NCI-H1436 treated with DMSO at 0.1 percent for 48 hours (cell line): Measurements from ENCODE around the gene KIAA0232.

Experiments used
- DNase-seq: peaks from one replicate; lab custom pipeline; 2025; lab: John Stamatoyannopoulos, UW

KIAA0232 gene

DNA sequence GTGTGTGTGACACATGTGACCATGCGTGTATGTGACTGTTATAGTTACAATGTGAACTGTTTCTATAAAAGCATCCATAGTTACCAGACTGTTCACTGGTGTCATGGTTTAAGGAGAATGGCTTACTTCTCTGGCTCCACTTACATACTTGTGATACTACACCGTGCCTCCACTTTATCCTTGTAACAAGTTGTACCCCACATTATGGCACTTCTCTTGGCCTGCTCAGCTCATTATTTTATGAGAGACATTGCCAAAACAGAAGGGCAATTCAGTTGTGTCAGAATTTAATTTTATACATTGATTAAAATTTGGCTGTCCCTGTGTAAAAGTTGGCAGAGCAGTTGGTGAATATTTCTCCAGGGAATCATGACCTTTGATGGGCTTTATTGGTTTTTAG lies 64.7 kb downstream of the KIAA0232 start:
- DNase-seq = no peak

DNA sequence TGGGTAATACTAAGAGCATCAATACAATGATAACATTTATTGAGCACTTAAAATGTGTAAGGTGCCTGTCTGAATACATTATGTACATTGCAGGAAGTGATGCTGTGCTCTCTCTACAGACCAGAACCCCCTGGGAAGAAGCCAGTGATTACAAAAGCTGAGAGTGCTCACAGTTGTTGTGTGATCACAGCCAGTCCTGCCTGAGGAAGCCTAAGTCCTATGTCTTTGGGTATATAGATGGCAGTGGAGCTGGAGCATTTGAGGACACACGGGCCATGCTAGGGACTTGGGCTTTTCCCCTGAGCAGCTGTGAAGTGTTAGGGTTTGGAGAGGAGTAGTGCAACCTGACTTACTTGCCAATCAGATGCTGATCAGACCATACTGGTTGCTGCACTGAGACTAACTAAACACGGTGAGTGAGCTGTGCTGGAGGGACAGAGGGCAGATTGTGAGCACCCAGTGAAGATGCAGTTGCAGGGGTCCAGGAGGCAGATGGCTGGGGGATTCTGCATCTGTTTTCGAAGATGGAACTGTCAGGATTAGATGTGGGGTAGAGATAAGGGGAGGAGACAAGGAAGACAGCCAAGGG lies 66.3 kb downstream of the KIAA0232 start:
- DNase-seq = no peak

- DNase-seq = no peak
Measured at GRCh38 chr4:6849691-6850090, 67.2 kb downstream of the KIAA0232 start.

DNA sequence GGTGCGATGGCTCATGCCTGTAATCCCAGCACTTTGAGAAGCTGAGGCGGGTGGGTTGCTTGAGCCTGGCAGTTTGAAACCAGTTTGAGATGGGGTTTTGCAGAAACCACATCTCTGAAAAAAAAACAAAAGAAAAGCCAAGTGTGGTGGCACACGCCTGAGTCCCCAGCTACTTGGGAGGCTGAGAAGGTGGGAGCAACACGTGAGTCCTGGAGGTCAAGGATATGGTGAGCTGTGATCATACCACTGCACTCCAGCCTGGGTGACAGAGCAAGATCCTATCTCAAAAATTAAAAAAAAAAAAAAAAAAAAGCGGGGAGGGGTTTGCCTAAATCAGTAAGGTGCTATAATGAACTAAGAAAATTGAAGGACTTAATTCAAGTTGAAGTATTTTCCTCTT lies 68.9 kb downstream of the KIAA0232 start:
- DNase-seq = no peak

DNA sequence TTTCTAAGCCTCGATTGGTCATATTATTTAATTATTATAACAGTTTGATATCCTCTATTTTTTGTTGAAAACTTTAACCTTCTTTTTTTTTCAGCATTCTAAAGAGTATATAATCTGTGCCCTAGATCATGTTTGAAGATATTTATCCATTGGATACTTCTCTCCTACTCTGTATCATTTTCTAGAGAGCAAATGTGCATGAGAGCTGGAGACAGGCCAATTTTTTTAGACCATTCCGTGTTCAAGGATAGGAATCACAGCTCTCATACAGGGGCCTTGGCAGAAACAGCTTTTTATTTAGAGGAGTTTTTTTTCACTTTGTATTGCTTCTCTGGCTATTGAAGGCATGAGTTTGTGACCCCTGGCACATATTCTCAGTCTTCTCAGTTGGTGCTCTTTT lies 69.4 kb downstream of the KIAA0232 start:
- no peak for DNase-seq

GRCh38 chr4:6852582-6852981 lies 70.1 kb downstream of the KIAA0232 start:
- DNase-seq = no peak

GRCh38 chr4:6854098-6854744 lies 71.7 kb downstream of the KIAA0232 start:
- DNase-seq = no peak

GRCh38 chr4:6855692-6856297 lies 73.3 kb downstream of the KIAA0232 start:
- no peak for DNase-seq

DNA sequence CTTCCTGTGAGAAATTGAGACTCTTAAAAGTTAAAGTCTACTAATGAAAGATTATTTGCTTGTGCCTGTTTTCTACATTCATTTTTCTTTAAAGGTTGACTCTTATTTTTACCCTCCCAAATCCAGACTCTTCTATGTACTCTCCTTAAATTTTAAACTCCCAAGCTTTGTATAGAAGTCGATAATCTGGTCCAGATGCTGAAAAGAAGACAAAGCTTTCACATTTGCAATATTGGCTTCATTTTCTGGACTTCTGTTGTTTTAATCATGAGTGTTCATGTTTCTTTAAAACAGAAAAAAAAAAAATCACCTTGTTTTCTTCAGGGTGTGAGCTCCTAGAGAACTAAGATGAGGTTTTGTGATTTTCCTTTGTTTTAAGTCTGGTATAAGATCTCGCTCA lies 73.9 kb downstream of the KIAA0232 start:
- no peak for DNase-seq

DNA sequence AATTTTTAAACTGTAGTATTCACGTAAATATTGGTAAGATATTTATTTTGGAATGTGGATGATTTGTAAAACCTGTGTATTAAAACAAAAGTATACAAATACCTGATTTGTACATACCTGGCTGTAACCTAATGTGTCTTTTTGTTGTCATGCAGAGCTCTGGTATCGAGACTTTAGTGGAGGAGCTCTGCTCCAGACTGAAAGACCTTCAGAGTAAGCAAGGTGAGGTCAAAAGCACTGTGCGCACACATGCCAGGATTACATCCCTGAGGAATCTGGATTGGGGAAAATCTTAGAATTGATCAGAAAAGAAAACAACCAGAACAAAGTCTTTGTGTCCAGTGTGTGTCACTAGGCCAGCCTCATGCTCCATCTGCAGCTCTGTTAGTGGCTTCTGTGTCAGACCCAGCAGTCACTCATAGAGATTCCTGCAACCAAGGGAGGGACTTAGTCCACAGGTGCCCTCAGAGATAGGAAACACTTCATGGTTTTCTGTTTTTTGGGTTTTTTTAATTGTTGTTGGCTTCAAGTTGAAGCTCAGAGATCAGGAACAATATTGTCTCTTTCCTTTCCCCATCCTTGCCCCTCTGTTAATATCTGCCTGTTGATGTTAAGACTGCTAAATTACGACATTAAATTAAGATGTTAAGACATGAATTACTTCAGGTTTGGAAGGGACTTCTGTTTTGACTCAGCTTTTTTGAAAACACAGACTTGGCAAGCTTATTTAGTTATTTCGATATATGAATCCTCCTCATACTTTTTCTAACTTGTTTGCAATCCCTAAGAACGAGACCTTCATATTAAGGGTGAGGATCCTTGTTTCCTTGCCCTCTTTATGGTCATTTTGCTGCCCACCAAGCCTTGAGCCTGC lies 74.7 kb downstream of the KIAA0232 start:
- no peak for DNase-seq

GRCh38 chr4:6858997-6859396 lies 76.5 kb downstream of the KIAA0232 start:
- no peak for DNase-seq

- no peak for DNase-seq
Measured at GRCh38 chr4:6859543-6859942, 77.0 kb downstream of the KIAA0232 start.

- DNase-seq = no peak
Measured at GRCh38 chr4:6868386-6868785, 85.9 kb downstream of the KIAA0232 start.

- no peak for DNase-seq
Measured at GRCh38 chr4:6869944-6870343, 87.4 kb downstream of the KIAA0232 start.

GRCh38 chr4:6873291-6873690 lies 90.8 kb downstream of the KIAA0232 start:
- no peak for DNase-seq

DNA sequence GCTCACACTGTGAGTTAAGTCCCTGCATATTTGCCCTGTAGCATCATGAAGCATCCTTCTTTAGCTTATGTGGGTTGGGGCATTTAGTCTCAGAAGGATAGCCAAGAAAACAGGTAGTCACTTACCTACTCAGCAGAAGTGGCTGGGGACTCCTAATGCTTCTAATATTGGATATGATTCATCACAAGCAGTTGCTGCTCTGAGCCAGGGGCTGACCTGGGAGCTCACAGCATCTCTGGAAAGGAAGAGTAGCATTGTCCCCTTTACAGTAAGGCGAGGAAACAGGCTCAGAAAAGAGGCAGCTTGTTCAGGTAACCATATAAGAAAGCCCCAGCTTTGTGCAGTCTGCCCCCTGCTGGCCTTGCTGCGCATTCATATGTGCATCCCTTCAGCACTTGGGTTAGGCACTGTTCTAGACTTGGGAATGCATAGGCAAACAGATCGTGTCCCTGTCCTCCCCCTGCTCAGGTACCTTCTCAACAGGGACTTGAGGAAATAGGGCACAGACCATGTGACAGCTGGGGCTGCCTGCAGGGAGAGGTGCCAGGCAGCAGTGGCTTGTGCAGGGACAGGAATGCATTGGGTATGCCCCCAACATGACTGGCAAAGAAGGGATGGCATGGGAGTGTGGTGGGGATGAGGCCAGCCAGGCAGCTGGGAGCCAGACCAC lies 91.4 kb downstream of the KIAA0232 start:
- DNase-seq = no peak

DNA sequence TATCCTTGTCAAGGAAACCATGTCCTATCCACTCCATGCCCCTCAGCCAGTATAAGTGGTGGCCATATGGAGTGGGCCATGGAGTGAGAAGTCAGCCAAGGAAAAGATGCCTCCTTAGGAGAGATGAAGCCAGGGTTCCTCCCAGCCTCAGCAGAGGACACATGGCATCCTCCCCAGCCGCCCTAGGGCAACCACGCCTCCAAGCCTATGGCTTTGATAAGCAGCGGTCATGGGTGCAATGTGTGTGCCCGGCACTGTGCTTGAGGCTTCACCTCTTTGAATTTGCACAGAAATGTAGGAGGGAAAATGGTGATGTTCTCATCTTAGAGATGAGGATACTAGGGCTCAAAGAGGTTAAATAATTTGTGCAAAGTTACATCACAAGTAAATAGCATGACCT lies 92.5 kb downstream of the KIAA0232 start:
- DNase-seq = no peak

DNA sequence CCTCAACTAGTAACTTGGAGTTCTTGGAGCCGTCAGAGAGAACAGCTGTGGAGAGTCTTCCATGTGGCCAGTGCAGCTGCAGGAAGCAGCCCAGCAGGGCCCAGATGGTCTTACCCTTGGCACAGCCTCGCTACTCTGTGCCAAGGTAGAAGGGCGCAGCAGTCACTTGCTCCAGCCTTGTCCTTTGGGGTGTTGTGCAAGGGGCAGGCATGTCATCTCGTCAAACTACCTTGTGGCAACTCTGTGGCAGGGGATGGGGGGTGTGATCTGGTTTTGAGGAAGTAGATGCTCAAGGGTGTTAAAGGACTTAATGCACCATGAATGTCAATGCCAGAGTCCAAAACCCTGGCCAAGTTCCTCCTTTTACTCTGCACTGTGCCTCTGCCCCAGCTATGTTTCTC lies 92.9 kb downstream of the KIAA0232 start:
- DNase-seq = no peak

DNA sequence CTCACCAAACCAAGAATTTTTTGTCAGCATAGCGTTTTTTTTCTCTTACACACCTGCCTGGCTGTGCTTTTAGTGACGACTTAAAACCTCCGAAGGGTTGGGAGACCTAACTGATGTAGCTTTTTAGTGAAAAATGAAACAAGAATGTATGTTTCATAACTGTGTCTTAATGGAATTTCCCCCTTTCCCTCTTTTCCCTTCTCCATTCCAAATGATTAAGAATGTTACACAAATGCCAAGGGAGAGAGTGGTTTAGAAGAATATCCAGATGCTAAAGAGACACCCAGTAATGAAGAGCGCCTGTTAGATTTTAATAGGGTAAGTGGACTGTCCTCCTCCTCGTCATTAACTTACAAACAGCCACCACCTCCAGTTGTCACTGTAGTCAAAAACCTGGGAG lies 93.9 kb downstream of the KIAA0232 start:
- no peak for DNase-seq

DNA sequence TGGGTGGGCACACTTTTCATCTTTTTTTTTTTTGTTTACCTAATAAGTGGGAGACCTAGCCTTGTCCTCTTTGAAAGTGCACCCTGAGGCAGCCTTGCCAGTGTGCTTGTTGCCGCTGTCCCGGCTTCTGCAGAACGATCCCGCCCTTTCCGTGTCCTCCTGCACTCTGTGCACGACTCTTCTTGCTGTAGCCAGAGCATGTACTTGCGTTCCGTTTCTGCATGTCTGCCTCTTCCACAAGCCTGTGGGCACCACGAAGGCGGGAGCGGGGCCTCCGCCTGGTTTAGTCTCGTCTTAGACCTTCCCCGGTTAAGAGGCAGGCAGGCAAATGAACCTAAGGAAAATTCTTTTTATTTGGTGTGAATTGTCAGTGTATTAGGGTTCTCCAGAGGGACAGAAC lies 94.5 kb downstream of the KIAA0232 start:
- no peak for DNase-seq

- no peak for DNase-seq
Measured at GRCh38 chr4:6878451-6879059, 96.0 kb downstream of the KIAA0232 start.

DNA sequence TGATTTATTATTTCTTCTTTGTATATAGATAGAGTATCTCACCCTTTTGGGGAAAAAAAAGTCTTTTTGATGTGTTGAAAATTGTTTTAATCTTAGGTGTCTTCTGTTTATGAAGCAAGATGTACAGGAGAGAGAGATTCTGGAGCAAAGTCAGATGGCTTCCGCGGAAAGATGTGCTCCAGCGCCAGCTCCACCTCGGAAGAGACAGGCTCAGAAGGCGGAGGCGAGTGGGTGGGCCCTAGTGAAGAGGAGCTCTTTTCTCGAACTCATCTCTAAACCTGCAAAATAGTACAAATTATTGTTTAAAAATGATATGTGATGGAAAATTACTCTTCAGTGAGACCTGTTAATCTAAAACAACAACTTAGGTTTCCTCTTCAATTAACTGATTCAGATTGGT lies 98.2 kb downstream of the KIAA0232 start:
- no peak for DNase-seq
